ENCODE results near the gene GINS3. TPM values are rescaled to one million over a fixed set of nuclear protein-coding genes. Genes with fewer than 3 reads are reported as not detected.

The GINS3 gene
- total RNA-seq, 1 experiment from 2014 or later = 16.4 TPM

DNA sequence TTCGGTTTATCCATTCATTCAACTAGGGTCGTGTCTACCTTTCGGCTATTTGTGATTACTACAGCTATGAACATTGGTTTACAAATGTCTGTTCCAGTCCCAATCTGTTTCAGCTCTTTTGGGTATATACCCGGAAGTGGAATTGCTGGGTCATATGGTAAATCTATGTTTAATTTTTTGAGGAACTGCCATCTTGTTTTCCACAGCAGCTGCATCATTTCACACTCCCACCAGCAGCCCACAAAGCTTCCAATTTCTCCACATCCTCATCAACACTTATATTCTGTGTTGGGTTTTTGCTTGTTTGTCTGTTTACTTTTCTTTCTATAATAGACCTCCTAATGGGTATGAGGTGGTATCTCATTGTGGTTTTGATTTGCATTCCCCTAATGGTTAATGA is 48.7 kb upstream of the GINS3 start:
- Mint-ChIP-seq H3K36me3 (ENCODE audit: insufficient read depth in 1 of 3, low read depth in 3 of 3) (no peaks in the 10 kb centered on the region), H3K4me3 (no peak overlapping the region), H3K4me1 (peaks cover 29 to 39% of the 10 kb centered on the region in 2 experiments), H3K27me3 (ENCODE audit: low read depth) (peaks cover 7% of the 10 kb centered on the region), H3K9me3 (no peaks in the 10 kb centered on the region; a peak in 1 of 5 replicates), H3K27ac (no peak overlapping the region)
- Histone ChIP-seq H2BK20ac (ENCODE audit: low read depth, low read length, poor library complexity, severe bottlenecking) (no peak overlapping the region), H3K23ac (ENCODE audit: insufficient read length, low read depth, low read length) (no peak overlapping the region), H3K9ac (ENCODE audit: extremely low read depth, insufficient read length, low read length) (no peak overlapping the region), H3K27ac (ENCODE audit: insufficient read length, low read depth, low read length) (no peak overlapping the region), H2AK5ac (ENCODE audit: insufficient read length, low read length) (no peak overlapping the region), H3K4me1 (ENCODE audit: insufficient read depth, low read length) (peaks cover 3% of the 10 kb centered on the region; the same call in 1 of the 2 replicates), H3K23me2 (ENCODE audit: insufficient read length, low read depth, low read length, poor library complexity, severe bottlenecking) (no peaks in the 10 kb centered on the region), H2BK120ac (ENCODE audit: low read depth, low read length, poor library complexity, severe bottlenecking) (no peak overlapping the region), H3K4me2 (ENCODE audit: insufficient read depth, insufficient read length, low read length) (no peak overlapping the region), H3K79me2 (ENCODE audit: insufficient read depth, low read length) (no peaks in the 10 kb centered on the region), H3K4ac (ENCODE audit: low read depth, low read length) (no peak overlapping the region), H3K18ac (ENCODE audit: insufficient read length, low read depth, low read length) (no peak overlapping the region), H2AFZ (ENCODE audit: low read length) (no peak overlapping the region), H2BK15ac (ENCODE audit: low read depth, low read length) (no peak overlapping the region), H3T11ph (ENCODE audit: low read length) (no peak overlapping the region), H3K9me3 (ENCODE audit: control insufficient read depth, low read depth, low read length) (no peaks in the 10 kb centered on the region), H2BK5ac (ENCODE audit: insufficient read length, low read length) (no peak overlapping the region), H2BK12ac (ENCODE audit: insufficient read length, low read depth, low read length) (no peak overlapping the region), H3K79me1 (ENCODE audit: insufficient read depth, low read depth, low read length, poor library complexity, severe bottlenecking) (no peaks in the 10 kb centered on the region), H3K56ac (ENCODE audit: insufficient read length, low read depth, low read length) (no peak overlapping the region), H4K20me1 (ENCODE audit: control insufficient read depth, insufficient read depth, insufficient read length) (no peaks in the 10 kb centered on the region), H4K8ac (replicated peaks; ENCODE audit: insufficient read length, low read depth, low read length) (no peak overlapping the region), H4K5ac (ENCODE audit: insufficient read length, low read depth, low read length) (no peak overlapping the region), H3K14ac (ENCODE audit: insufficient read depth, low read length) (no peak overlapping the region), H3K27me3 (ENCODE audit: insufficient read depth, low read length) (no peaks in the 10 kb centered on the region), H4K91ac (ENCODE audit: insufficient read length, low read depth, low read length) (no peak overlapping the region)
- no peak for DNase-seq
- no CpG with 5 or more reads among the region's 4 CpGs for WGBS (ENCODE audit: extremely low coverage, insufficient read length, low lambda C conversion rate)
- TF ChIP-seq, protein P1, sequence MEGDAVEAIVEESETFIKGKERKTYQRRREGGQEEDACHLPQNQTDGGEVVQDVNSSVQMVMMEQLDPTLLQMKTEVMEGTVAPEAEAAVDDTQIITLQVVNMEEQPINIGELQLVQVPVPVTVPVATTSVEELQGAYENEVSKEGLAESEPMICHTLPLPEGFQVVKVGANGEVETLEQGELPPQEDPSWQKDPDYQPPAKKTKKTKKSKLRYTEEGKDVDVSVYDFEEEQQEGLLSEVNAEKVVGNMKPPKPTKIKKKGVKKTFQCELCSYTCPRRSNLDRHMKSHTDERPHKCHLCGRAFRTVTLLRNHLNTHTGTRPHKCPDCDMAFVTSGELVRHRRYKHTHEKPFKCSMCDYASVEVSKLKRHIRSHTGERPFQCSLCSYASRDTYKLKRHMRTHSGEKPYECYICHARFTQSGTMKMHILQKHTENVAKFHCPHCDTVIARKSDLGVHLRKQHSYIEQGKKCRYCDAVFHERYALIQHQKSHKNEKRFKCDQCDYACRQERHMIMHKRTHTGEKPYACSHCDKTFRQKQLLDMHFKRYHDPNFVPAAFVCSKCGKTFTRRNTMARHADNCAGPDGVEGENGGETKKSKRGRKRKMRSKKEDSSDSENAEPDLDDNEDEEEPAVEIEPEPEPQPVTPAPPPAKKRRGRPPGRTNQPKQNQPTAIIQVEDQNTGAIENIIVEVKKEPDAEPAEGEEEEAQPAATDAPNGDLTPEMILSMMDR (conservative IDR thresholded peaks at IDR 0.05) = no peak
